Measurements from ENCODE around the gene MBNL1. TPM values are rescaled to one million over a fixed set of nuclear protein-coding genes. Genes with fewer than 3 reads are reported as not detected.

MBNL1 gene
- total and polyA plus RNA-seq, 2 of the 4 experiments (the other 2 are of a cell fraction): 127 to 664 TPM

DNA sequence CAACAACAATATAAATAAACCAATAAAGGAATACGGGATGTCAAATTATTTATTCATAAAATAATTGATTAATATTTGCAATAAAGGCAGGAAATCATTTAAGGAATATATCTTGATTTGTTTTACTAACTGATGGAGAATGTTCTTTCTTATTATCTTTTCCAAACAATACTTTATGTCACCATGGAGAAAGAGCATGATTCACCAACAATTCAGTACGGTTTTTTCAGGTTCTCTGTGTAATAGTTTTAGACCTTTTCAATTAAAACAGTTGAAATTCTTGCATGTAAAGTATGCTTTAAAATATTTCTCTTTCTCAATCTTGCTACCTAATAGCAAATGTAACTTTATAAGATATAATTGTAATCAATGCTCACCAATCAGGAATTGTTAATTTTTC, 41.7 kb upstream of the MBNL1 start:
- no peak for TF ChIP-seq MAFK (IDR thresholded peaks at IDR 0.05; ENCODE audit: low read depth, low read length)
- no peak for TF ChIP-seq SMC3 (IDR thresholded peaks at IDR 0.05; ENCODE audit: low read depth, low read length)
- TF ChIP-seq NFE2L2 (IDR thresholded peaks at IDR 0.05; ENCODE audit: low read depth, low read length): no peak
- TF ChIP-seq CTCF (conservative IDR thresholded peaks at IDR 0.05; ENCODE audit: low read depth, low read length): no peak
- TF ChIP-seq MAZ (IDR thresholded peaks at IDR 0.05; ENCODE audit: borderline replicate concordance, low read depth, low read length): no peak
- TF ChIP-seq CEBPB (IDR thresholded peaks at IDR 0.05; ENCODE audit: low read depth, low read length): no peak
- TF ChIP-seq RFX5 (IDR thresholded peaks at IDR 0.05; ENCODE audit: low read depth, low read length): no peak
- TF ChIP-seq, protein P1, sequence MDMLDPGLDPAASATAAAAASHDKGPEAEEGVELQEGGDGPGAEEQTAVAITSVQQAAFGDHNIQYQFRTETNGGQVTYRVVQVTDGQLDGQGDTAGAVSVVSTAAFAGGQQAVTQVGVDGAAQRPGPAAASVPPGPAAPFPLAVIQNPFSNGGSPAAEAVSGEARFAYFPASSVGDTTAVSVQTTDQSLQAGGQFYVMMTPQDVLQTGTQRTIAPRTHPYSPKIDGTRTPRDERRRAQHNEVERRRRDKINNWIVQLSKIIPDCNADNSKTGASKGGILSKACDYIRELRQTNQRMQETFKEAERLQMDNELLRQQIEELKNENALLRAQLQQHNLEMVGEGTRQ (IDR thresholded peaks at IDR 0.05; ENCODE audit: low read depth, low read length): no peak
- no peak for TF ChIP-seq BHLHE40 (IDR thresholded peaks at IDR 0.05; ENCODE audit: low read depth, low read length)
- TF ChIP-seq ELK1 (IDR thresholded peaks at IDR 0.05; ENCODE audit: borderline replicate concordance, low read depth, low read length): no peak
- TF ChIP-seq POLR2A (IDR thresholded peaks at IDR 0.05; ENCODE audit: low read depth, low read length): no peak
- TF ChIP-seq MXI1 (IDR thresholded peaks at IDR 0.05; ENCODE audit: borderline replicate concordance, low read depth, low read length): no peak
- TF ChIP-seq RAD21 (IDR thresholded peaks at IDR 0.05; ENCODE audit: low read length): no peak
- no peak for TF ChIP-seq FOS (IDR thresholded peaks at IDR 0.05; ENCODE audit: low read depth, low read length)
- TF ChIP-seq RCOR1 (IDR thresholded peaks at IDR 0.05; ENCODE audit: insufficient replicate concordance, low read length): no peak
- intact Hi-C loops (cut with micrococcal nuclease) (no loop called here), in situ Hi-C loops (cut with MboI; ENCODE audit: low sequenced_read_pairs) (no loop called here), dilution Hi-C loops (cut with HindIII; ENCODE audit: low sequenced_read_pairs, unreplicated experiment) (no loop called here)
- H3K14ac ChIP-seq (replicated peaks; ENCODE audit: low read depth, low read length): no peak overlapping the region
- no peak overlapping the region for H4K5ac ChIP-seq (ENCODE audit: low read depth, low read length)
- no peak overlapping the region for H3K9ac ChIP-seq (ENCODE audit: low read depth, low read length)
- H2AK5ac ChIP-seq (ENCODE audit: low read depth, low read length): no peak overlapping the region
- no peak overlapping the region for H4K8ac ChIP-seq (ENCODE audit: low read depth in 2 of 2, low read length in 2 of 2)
- H3K4ac ChIP-seq (ENCODE audit: low read depth, low read length): no peak overlapping the region
- no peak overlapping the region for H3K4me3 ChIP-seq (ENCODE audit: insufficient read depth, low read depth, low read length)
- no peak overlapping the region for H4K91ac ChIP-seq (ENCODE audit: insufficient read depth, low read depth, low read length)
- H2BK5ac ChIP-seq (ENCODE audit: low read depth, low read length, poor library complexity, severe bottlenecking): no peak overlapping the region
- no peak overlapping the region for H3K4me2 ChIP-seq (ENCODE audit: low read depth, low read length)
- WGBS, 2 experiments (ENCODE audit: extremely low coverage in 2 of 2, insufficient read length in 1 of 2): no CpG with 5 or more reads among the region's 2 CpGs
- H3K56ac ChIP-seq (ENCODE audit: extremely low read depth, insufficient read depth, low read length): no peak overlapping the region
- ChIA-PET POLR2A (ENCODE audit: unreplicated experiment) (no interaction called here), CTCF (no interaction called here)
- H3K23ac ChIP-seq (ENCODE audit: low read depth, low read length): no peak overlapping the region
- H2BK15ac ChIP-seq (ENCODE audit: low read depth, low read length): no peak overlapping the region
- no peak for DNase-seq
- H3K9me1 ChIP-seq (ENCODE audit: insufficient read depth, low read length): no peaks in the 10 kb centered on the region
- H3K79me1 ChIP-seq (ENCODE audit: low read depth in 1 of 2, low read length in 2 of 2): no peaks in the 10 kb centered on the region
- H2AK9ac ChIP-seq (replicated peaks; ENCODE audit: low read depth, low read length, poor library complexity): no peak overlapping the region
- no peaks in the 10 kb centered on the region for H3K27me3 ChIP-seq (ENCODE audit: control insufficient read depth, insufficient read depth, low read length)
- no peak overlapping the region for H2BK20ac ChIP-seq (ENCODE audit: low read depth, low read length)
- no TSS peak for BruUV-seq (replicated peaks)
- H3K9me3 ChIP-seq (ENCODE audit: control insufficient read depth, insufficient read depth, low read length): no peaks in the 10 kb centered on the region
- no peaks in the 10 kb centered on the region for H4K20me1 ChIP-seq (ENCODE audit: insufficient read depth, low read length)
- H2AFZ ChIP-seq (replicated peaks; ENCODE audit: low read length, poor library complexity): no peak overlapping the region
- H3K27ac ChIP-seq (ENCODE audit: insufficient read depth, low read length): no peak overlapping the region
- no peaks in the 10 kb centered on the region for H3K4me1 ChIP-seq (ENCODE audit: control insufficient read depth, insufficient read depth, low read length)
- no peak for ATAC-seq (ENCODE audit: low read depth)
- H2BK120ac ChIP-seq (ENCODE audit: low read depth, low read length): no peak overlapping the region
- H3K36me3 ChIP-seq (ENCODE audit: control insufficient read depth, insufficient read depth, low read length): no peaks in the 10 kb centered on the region
- H3K18ac ChIP-seq (ENCODE audit: low read depth, low read length): no peak overlapping the region
